ENCODE data around the gene POLR2M.

Gene POLR2M

GRCh38 chr15:57691082-57691481, 15.4 kb upstream of the POLR2M start:
- Histone ChIP-seq H3K27ac (peak overlapping the region; percentile 56 to 86), H3K4me3 (no peak overlapping the region)
- no peak for TF ChIP-seq CTCF (IDR thresholded peaks at IDR 0.05)
- DNase-seq (ENCODE audit: low spot score): no peak

- no peak for TF ChIP-seq CTCF (IDR thresholded peaks at IDR 0.05)
- DNase-seq (ENCODE audit: low spot score): no peak
- no peak overlapping the region for H3K4me3 ChIP-seq
- peak overlapping the region; percentile 57 to 86 for H3K27ac ChIP-seq
These were observed 13.8 kb upstream of the POLR2M start for GRCh38 chr15:57692709-57693108.

- no peak for DNase-seq (ENCODE audit: low spot score)
- Histone ChIP-seq H3K4me3 (no peak overlapping the region), H3K27ac (no peak overlapping the region)
- no peak for TF ChIP-seq CTCF (IDR thresholded peaks at IDR 0.05)
These were observed 12.2 kb upstream of the POLR2M start for GRCh38 chr15:57694279-57694678.

- Histone ChIP-seq H3K27ac (no peak overlapping the region), H3K4me3 (no peak overlapping the region)
- DNase-seq (ENCODE audit: low spot score): no peak
- TF ChIP-seq CTCF (IDR thresholded peaks at IDR 0.05): no peak
These were observed 10.4 kb upstream of the POLR2M start for GRCh38 chr15:57696146-57696545.

- no peak overlapping the region for H3K4me3 ChIP-seq
- no peak for TF ChIP-seq CTCF (IDR thresholded peaks at IDR 0.05)
These were observed 8.9 kb upstream of the POLR2M start for GRCh38 chr15:57697588-57697987.

GRCh38 chr15:57698243-57698642, 8.3 kb upstream of the POLR2M start:
- DNase-seq (ENCODE audit: low spot score): no peak

More at GRCh38 chr15:57697588-57697987, 8.9 kb upstream of the POLR2M start:
- peak overlapping the region; percentile 53 to 85 for H3K27ac ChIP-seq
- peak; percentile 84 for DNase-seq (ENCODE audit: low spot score)

More at GRCh38 chr15:57698243-57698642, 8.3 kb upstream of the POLR2M start:
- no peak for TF ChIP-seq CTCF (IDR thresholded peaks at IDR 0.05)
- Histone ChIP-seq H3K4me3 (no peak overlapping the region), H3K27ac (peak overlapping the region; percentile 53 to 85)
